Epithelial cell of esophagus (primary cell): ENCODE results near the gene PPHLN1.
A peak's percentile ranks its signal among the peaks of the same experiment; 100 is the strongest.

Source experiments
- DNase-seq: peaks from one replicate; pipeline ENCODE4 v3.0.0; 2010; ENCODE audit warnings: low read depth
- H3K4me3 ChIP-seq: 2 replicates; pipeline ENCODE4 v1.5.1; 2011; ENCODE audit warnings: mild to moderate bottlenecking, low read length, control low read depth
- CTCF ChIP-seq: IDR thresholded peaks from 2 replicates; pipeline ENCODE4 v1.5.1; 2011; ENCODE audit warnings: low read depth, mild to moderate bottlenecking, low read length, control low read depth, inconsistent platforms; ENCODE audit not compliant: insufficient read depth; ENCODE audit errors: missing control alignments

The PPHLN1 gene

GRCh38 chr12:42356344-42356743, 30.4 kb downstream of the PPHLN1 start:
- no peak for TF ChIP-seq CTCF
- no peak overlapping the region for H3K4me3 ChIP-seq
- DNase-seq, result no peak

GRCh38 chr12:42360747-42361403, 34.9 kb downstream of the PPHLN1 start:
- no peak overlapping the region for H3K4me3 ChIP-seq
- DNase-seq, result no peak
- no peak for TF ChIP-seq CTCF

GRCh38 chr12:42361909-42362646, 36.1 kb downstream of the PPHLN1 start:
- no peak for TF ChIP-seq CTCF
- DNase-seq, result no peak
- no peak overlapping the region for H3K4me3 ChIP-seq

- TF ChIP-seq CTCF, result no peak
- DNase-seq, result peak; percentile 24
- H3K4me3 ChIP-seq, result no peak overlapping the region
These were observed 36.8 kb downstream of the PPHLN1 start for GRCh38 chr12:42362647-42363260.

GRCh38 chr12:42364692-42365091, 38.7 kb downstream of the PPHLN1 start:
- no peak overlapping the region for H3K4me3 ChIP-seq
- DNase-seq, result no peak
- no peak for TF ChIP-seq CTCF

GRCh38 chr12:42365486-42365885, 39.5 kb downstream of the PPHLN1 start:
- no peak overlapping the region for H3K4me3 ChIP-seq
- DNase-seq, result no peak
- TF ChIP-seq CTCF, result no peak
